Rectal smooth muscle tissue (tissue), 1 donor: ENCODE data around the gene C1orf146.
"Not testable (repeated sequence)": the region's sequence is repeated elsewhere in the genome, so short reads cannot be mapped to it uniquely, and the experiment has no call there.

Source experiments
- H3K27ac ChIP-seq: one replicate; pipeline ENCODE4 v1.7.0; 2013; ENCODE audit warnings: low read depth, low read length, inconsistent platforms
- H3K27me3 ChIP-seq: one replicate; pipeline ENCODE4 v1.7.0; 2013; ENCODE audit warnings: low read length; ENCODE audit not compliant: control insufficient read depth, insufficient read depth
- H3K36me3 ChIP-seq: one replicate; pipeline ENCODE4 v1.7.0; 2013; ENCODE audit warnings: low read length; ENCODE audit not compliant: control insufficient read depth, insufficient read depth
- H3K4me1 ChIP-seq: one replicate; pipeline ENCODE4 v1.7.0; 2013; ENCODE audit warnings: low read length; ENCODE audit not compliant: control insufficient read depth, insufficient read depth
- H3K4me3 ChIP-seq: one replicate; pipeline ENCODE4 v1.7.0; 2013; ENCODE audit warnings: low read length
- H3K9ac ChIP-seq: one replicate; pipeline ENCODE4 v1.7.0; 2013; ENCODE audit warnings: low read length

Gene C1orf146

GRCh38 chr1:92277105-92277723 lies 59.5 kb downstream of the C1orf146 start:
- Histone ChIP-seq H3K9ac (no peak overlapping the region), H3K27me3 (no peaks in the 10 kb centered on the region), H3K4me3 (no peak overlapping the region), H3K4me1 (no peaks in the 10 kb centered on the region), H3K36me3 (peaks cover 4% of the 10 kb centered on the region), H3K27ac (no peak overlapping the region)

DNA sequence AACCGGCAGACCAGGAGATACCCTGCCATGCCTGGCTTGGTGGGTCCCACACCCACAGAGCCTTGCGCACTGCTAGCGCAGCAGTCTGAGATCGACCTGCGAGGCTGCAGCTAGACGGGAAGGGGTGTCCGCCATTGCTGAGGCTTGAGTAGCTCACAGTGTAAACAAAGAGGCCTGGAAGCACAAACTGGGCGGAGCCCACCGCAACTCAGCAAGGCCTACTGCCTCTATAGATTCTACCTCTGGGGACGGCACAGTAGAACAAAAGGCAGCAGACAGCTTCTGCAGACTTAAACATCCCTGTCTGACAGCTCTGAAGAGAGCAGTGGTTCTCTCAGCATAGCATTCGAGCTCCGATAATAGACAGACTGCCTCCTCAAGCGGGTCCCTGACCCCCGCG lies 62.1 kb downstream of the C1orf146 start:
- H3K4me3 ChIP-seq, H3K27ac ChIP-seq, H3K9ac ChIP-seq, H3K36me3 ChIP-seq, H3K27me3 ChIP-seq, H3K4me1 ChIP-seq: not testable (repeated sequence)

DNA sequence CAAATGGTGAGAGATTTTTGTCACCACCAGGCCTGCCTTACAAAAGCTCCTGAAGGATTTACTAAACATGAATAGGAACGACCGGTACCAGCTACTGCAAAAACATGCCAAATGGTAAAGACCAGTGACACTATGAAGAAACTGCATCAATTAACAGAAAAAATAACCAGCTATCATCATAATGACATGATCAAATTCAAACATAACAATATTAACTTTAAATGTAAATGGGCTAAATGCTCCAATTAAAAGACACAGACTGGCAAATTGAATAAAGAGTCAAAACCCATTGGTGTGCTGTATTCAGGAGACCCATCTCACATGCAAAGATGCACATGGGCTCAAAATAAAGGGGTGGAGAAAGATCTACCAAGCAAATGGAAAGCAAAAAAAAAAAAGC lies 63.7 kb downstream of the C1orf146 start:
- not testable (repeated sequence) for H3K36me3 ChIP-seq, H3K9ac ChIP-seq, H3K4me1 ChIP-seq, H3K4me3 ChIP-seq, H3K27me3 ChIP-seq, H3K27ac ChIP-seq

DNA sequence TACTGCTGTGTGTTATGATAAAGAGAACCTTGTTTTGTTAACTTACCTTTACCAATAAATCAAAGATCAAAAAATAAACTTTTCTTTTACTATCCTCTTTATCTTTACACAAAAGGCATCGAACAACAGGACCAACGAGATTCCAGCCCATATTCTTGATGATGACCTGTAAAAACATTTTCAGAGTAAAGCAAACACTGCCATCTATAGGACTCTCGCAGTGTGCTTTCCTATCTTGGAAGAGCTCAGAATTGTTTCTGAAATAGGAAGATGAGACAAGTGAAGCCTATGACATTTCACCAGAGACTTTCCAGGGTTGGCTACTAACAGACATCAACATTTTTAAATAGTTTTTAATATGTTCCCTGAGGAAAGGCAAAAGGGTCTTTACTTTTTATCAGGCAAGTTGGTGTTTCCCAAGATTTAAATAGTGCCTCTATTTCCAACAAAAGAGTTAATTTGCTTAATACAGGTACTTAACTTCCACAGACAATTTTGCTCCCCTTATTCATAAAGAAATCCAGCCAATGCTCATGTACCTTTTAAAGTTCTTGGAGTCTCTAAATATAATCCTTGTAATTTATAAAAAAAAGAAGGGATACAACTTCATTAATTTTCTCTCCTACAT lies 73.8 kb downstream of the C1orf146 start:
- no peaks in the 10 kb centered on the region for H3K27me3 ChIP-seq
- H3K9ac ChIP-seq, result no peak overlapping the region
- H3K27ac ChIP-seq, result no peak overlapping the region
- no peaks in the 10 kb centered on the region for H3K4me1 ChIP-seq
- no peaks in the 10 kb centered on the region for H3K36me3 ChIP-seq
- H3K4me3 ChIP-seq, result no peak overlapping the region
